ENCODE measurements around the gene GSTA3.
A peak's percentile ranks its signal among the peaks of the same experiment; 100 is the strongest.
"Not testable (repeated sequence)": the region's sequence is repeated elsewhere in the genome, so short reads cannot be mapped to it uniquely, and the experiment has no call there.

The GSTA3 gene

GRCh38 chr6:52910091-52910490 is 593 bp upstream of the GSTA3 start:
- DNase-seq (ENCODE audit: low read depth) = no peak

GRCh38 chr6:52909131-52909530 is 367 bp downstream of the GSTA3 start:
- peak; percentile 27 for DNase-seq (ENCODE audit: low read depth)

- DNase-seq (ENCODE audit: low read depth) = no peak
Observed at GRCh38 chr6:52908526-52908925, 972 bp downstream of the GSTA3 start.

- peak; percentile 43 for DNase-seq (ENCODE audit: low read depth)
Observed at GRCh38 chr6:52904562-52905279, 4.8 kb downstream of the GSTA3 start.

DNA sequence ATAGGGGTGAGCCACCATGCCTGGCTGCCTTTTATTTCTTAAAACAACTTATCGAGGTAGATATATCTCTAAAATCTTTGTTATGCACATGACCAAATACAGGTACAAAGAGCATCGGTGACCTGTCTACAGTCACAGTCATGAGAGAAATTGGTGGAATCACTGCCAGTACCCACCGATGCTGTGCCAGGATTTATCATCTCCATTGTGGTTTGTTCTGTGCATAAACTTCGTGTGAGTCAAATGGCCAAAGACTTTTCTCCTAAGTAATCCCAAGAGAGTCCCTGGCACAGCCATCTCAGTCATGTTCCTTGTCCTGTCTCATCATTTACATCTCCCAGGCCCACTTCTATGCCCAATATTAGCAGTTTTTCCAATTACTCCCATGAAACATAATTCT is 9.0 kb downstream of the GSTA3 start:
- no peak for DNase-seq (ENCODE audit: low read depth)

- not testable (repeated sequence) for DNase-seq (ENCODE audit: low read depth)
Observed at GRCh38 chr6:52895790-52896189, 13.7 kb downstream of the GSTA3 start.

- DNase-seq (ENCODE audit: low read depth) = no peak
Observed at GRCh38 chr6:52894285-52894684, 15.2 kb downstream of the GSTA3 start.

- no peak for DNase-seq (ENCODE audit: low read depth)
Observed at GRCh38 chr6:52893803-52894202, 15.7 kb downstream of the GSTA3 start.

GRCh38 chr6:52893221-52893620 is 16.3 kb downstream of the GSTA3 start:
- DNase-seq (ENCODE audit: low read depth) = no peak

- no peak for DNase-seq (ENCODE audit: low read depth)
Observed at GRCh38 chr6:52890018-52890417, 19.5 kb downstream of the GSTA3 start.

GRCh38 chr6:52887910-52888524 is 21.5 kb downstream of the GSTA3 start:
- DNase-seq (ENCODE audit: low read depth) = no peak

GRCh38 chr6:52881996-52882841 is 27.3 kb downstream of the GSTA3 start:
- DNase-seq (ENCODE audit: low read depth) = peak; percentile 80

DNA sequence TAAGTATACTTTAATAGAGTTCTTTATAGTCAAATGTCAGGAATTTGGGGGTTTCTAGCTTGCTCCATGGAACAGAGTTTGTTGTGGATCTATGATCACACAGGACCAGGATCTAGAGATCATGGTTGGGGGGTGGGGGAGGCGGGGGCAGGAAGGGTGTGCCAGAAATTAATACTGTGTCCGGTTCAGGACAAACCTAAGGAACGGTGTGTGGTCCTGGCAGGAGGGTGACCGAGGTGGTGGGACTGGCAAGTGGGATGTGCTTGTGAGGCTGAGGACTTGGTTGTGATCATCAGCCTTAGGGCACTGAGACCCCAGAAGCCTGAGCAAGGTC is 27.9 kb downstream of the GSTA3 start:
- DNase-seq (ENCODE audit: low read depth) = no peak

- no peak for DNase-seq (ENCODE audit: low read depth)
Observed at GRCh38 chr6:52877786-52878185, 31.7 kb downstream of the GSTA3 start.

DNA sequence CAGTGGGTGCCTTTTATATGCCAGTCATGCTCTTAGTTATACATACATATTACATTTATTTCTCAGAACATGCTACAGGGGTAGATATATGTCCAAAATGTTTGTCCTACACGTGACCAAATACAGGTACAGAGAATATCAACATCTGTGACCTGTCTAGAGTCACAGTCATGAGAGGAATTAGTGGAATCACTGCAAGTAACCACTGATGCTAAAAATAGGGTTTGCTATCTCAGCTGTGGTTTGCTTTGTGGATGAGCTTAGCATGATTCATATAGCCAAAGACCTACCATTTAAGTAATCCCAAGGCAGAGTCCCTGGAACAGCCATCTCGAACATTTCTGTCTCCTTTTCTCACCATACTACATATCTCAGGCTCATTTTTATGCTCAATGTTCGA is 32.3 kb downstream of the GSTA3 start:
- peak; percentile 86 for DNase-seq (ENCODE audit: low read depth)

DNA sequence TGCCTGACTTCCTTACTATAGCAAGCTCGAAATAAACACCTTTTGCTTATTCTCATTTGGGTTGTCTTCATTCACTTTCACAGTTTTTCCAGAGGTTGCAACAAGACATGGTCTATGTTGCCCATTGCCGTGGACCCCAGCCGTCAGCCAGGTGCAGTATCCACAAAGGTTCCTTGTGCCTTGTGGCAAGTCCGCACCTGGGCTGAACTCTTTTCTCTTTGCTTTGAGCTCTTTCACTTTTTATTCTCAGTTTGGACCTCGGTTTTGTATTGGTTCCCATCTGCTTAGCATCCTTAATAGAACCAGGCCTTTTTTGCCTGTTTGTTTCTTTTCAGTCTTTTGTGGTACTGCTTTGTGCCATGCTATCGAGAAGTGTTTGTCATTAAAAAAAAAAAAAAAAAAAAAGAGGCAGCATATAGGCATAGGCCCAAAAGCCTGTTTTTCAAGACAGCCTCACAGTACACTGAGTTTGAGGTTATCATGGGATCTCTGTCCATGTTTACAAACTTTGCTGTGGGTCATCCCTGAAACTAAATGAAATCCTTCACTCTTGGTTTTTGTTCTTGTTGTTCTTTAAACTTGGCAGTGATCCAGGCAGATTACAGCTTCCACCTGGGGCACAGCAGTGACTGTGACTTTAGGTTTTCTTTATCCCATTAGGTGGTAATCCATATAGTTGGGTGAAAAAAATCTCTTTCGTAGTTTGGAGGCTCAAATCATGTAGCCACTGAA is 33.3 kb downstream of the GSTA3 start:
- no peak for DNase-seq (ENCODE audit: low read depth)

DNA sequence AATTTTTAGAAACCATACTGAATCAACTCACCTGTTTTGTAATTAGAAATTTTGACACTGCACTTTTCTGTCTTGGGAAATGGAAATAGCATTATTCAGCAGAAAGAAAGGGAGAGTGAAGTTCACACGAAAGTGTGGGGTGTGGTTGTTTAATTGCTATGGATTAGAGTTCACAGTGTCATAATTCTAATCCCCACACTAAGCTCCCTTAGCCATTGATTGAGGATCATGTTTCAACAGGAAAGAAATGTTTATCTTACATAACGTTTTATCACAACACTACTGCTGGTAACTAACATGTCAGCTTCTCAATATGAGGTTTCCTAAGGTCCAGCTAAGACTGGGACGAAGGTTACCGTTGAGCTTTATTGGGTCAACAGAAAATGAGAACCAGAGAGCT is 37.5 kb downstream of the GSTA3 start:
- DNase-seq (ENCODE audit: low read depth) = no peak

- DNase-seq (ENCODE audit: low read depth) = no peak
Observed at GRCh38 chr6:52871621-52872020, 37.9 kb downstream of the GSTA3 start.

- not testable (repeated sequence) for DNase-seq (ENCODE audit: low read depth)
Observed at GRCh38 chr6:52870335-52871091, 39.0 kb downstream of the GSTA3 start.

GRCh38 chr6:52868899-52869298 is 40.6 kb downstream of the GSTA3 start:
- DNase-seq (ENCODE audit: low read depth) = not testable (repeated sequence)

DNA sequence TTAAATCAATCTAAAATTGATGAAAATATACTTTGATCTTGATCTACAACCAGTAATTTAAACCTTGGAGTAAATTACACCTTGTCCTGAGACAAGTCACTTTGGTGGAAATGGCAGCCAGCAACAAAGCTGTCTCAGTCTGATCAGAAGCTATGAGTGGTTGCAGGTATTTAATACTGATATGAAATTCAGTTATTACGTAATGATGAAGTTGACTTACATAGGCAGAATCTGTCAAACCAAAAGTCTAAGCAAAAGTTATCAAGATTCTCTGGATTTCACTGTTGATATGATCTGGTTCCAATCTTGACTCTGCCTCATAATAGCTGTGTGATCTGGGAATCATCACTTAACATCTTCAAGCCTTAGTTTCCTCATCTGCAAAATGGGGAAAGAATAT is 41.3 kb downstream of the GSTA3 start:
- DNase-seq (ENCODE audit: low read depth) = no peak

GRCh38 chr6:52861151-52861550 is 48.3 kb downstream of the GSTA3 start:
- not testable (repeated sequence) for DNase-seq (ENCODE audit: low read depth)

Data from ELR (cell line).